ENCODE results near the gene TACC3.

TACC3 gene

GRCh38 chr4:1705732-1706131, 15.6 kb upstream of the TACC3 start:
- no peak for DNase-seq

GRCh38 chr4:1706358-1706757, 15.0 kb upstream of the TACC3 start:
- no peak for DNase-seq

- no peak for DNase-seq
These were observed 12.7 kb upstream of the TACC3 start for GRCh38 chr4:1708581-1708980.

GRCh38 chr4:1711055-1711570, 10.2 kb upstream of the TACC3 start:
- DNase-seq: no peak

- peak in 1 of 2 experiments; percentile 14 for DNase-seq
These were observed 9.6 kb upstream of the TACC3 start for GRCh38 chr4:1711571-1712215.

- DNase-seq: peak; percentile 93
These were observed 8.9 kb upstream of the TACC3 start, which contains the start of gene SLBP for GRCh38 chr4:1712216-1713002. TSS of gene SLBP (minus strand) at chr4:1712319. CDS start at chr4:1712188, 131 bp downstream.

GRCh38 chr4:1713003-1713851, 8.1 kb upstream of the TACC3 start:
- no peak for DNase-seq

- no peak for DNase-seq
These were observed 6.9 kb upstream of the TACC3 start for GRCh38 chr4:1714303-1715001.

- DNase-seq: peak; percentile 69 to 80
These were observed 6.1 kb upstream of the TACC3 start for GRCh38 chr4:1715002-1715758.

- no peak for DNase-seq
These were observed 5.0 kb upstream of the TACC3 start for GRCh38 chr4:1716065-1716945.

GRCh38 chr4:1717129-1718094, 3.9 kb upstream of the TACC3 start:
- DNase-seq: no peak

- no peak for DNase-seq
These were observed 3.0 kb upstream of the TACC3 start for GRCh38 chr4:1718095-1718850.

GRCh38 chr4:1720163-1720983, 948 bp upstream of the TACC3 start:
- DNase-seq: peak in 1 of 2 experiments; percentile 15

GRCh38 chr4:1721666-1722550, 587 bp downstream of the TACC3 start:
- peak in 1 of 2 experiments; percentile 21 for DNase-seq

- no peak for DNase-seq
These were observed 1.3 kb downstream of the TACC3 start for GRCh38 chr4:1722551-1723118.

- peak in 1 of 2 experiments; percentile 29 for DNase-seq
These were observed 1.9 kb downstream of the TACC3 start for GRCh38 chr4:1723131-1723801.
